IMR-90 (cell line): ENCODE measurements around the gene NTPCR. TPM values are rescaled to one million over a fixed set of nuclear protein-coding genes. Genes with fewer than 3 reads are reported as not detected.

Experiments used
- ATAC-seq: fragments of 200-7000 bp; cut with Tn5 transposase; 2 replicates; pipeline ENCODE4 v1.9.1; 2020; ENCODE audit warnings: low read depth, mild to moderate bottlenecking, moderate library complexity
- BruUV-seq: library from RNA; stranded (reverse); fragments of 400-500 nt; replicated peaks from 2 replicates; lab custom pipeline; 2021; lab: Mats Ljungman, UMichigan
- CTCF ChIA-PET: fragments of 300-600 bp; formaldehyde crosslinking; extraction: SDS; loops from one replicate; lab custom pipeline; 2021; ENCODE audit warnings: antibody characterized with exemption; lab: Yijun Ruan, JAX
- POLR2A ChIA-PET: fragments of 300-600 bp; sonication (Branson Sonifier 250); formaldehyde crosslinking; loops from one replicate; lab custom pipeline; 2022; ENCODE audit warnings: antibody characterized with exemption; ENCODE audit not compliant: unreplicated experiment; lab: Charles Lee
- DNase-seq: peaks from one replicate; pipeline ENCODE4 v3.0.0; 2013
- H2AFZ ChIP-seq: replicated peaks from 2 replicates; pipeline ENCODE3; 2013; ENCODE audit warnings: low read length, mild to moderate bottlenecking; ENCODE audit not compliant: poor library complexity
- H2AK5ac ChIP-seq: 2 replicates; pipeline ENCODE4 v1.6.1; 2013; ENCODE audit warnings: low read depth, low read length, inconsistent platforms
- H2AK9ac ChIP-seq: replicated peaks from 2 replicates; pipeline ENCODE3; 2013; ENCODE audit warnings: mild to moderate bottlenecking, low read depth, low read length, moderate library complexity; ENCODE audit not compliant: poor library complexity
- H2BK120ac ChIP-seq: 2 replicates; pipeline ENCODE4 v1.6.1; 2013; ENCODE audit warnings: low read depth, low read length, inconsistent platforms
- H2BK15ac ChIP-seq: 3 replicates; pipeline ENCODE4 v1.6.1; 2013; ENCODE audit warnings: low read depth, low read length, inconsistent platforms
- H2BK20ac ChIP-seq: 2 replicates; pipeline ENCODE4 v1.6.1; 2013; ENCODE audit warnings: low read depth, mild to moderate bottlenecking, inconsistent platforms, low read length, moderate library complexity
- H2BK5ac ChIP-seq: 2 replicates; pipeline ENCODE4 v1.6.1; 2013; ENCODE audit warnings: mild to moderate bottlenecking, low read depth, low read length, inconsistent platforms; ENCODE audit not compliant: poor library complexity, severe bottlenecking
- H3K14ac ChIP-seq: replicated peaks from 2 replicates; pipeline ENCODE4 v1.6.1; 2013; ENCODE audit warnings: low read depth, low read length, inconsistent platforms
- H3K18ac ChIP-seq: 2 replicates; pipeline ENCODE4 v1.6.1; 2013; ENCODE audit warnings: low read depth, low read length, control low read depth
- H3K23ac ChIP-seq: 2 replicates; pipeline ENCODE4 v1.6.1; 2013; ENCODE audit warnings: low read depth, low read length, inconsistent platforms
- H3K27ac ChIP-seq: 2 replicates; pipeline ENCODE4 v1.5.1; 2013; ENCODE audit warnings: mild to moderate bottlenecking, control low read depth, low read length; ENCODE audit not compliant: insufficient read depth
- H3K27me3 ChIP-seq: 2 replicates; pipeline ENCODE4 v1.6.1; 2013; ENCODE audit warnings: low read length; ENCODE audit not compliant: control insufficient read depth, insufficient read depth
- H3K36me3 ChIP-seq: 2 replicates; pipeline ENCODE4 v1.6.1; 2013; ENCODE audit warnings: low read length, mixed read lengths; ENCODE audit not compliant: control insufficient read depth, insufficient read depth
- H3K4ac ChIP-seq: 2 replicates; pipeline ENCODE4 v1.6.1; 2013; ENCODE audit warnings: low read depth, low read length, inconsistent platforms
- H3K4me1 ChIP-seq: 2 replicates; pipeline ENCODE4 v1.6.1; 2013; ENCODE audit warnings: low read length, mixed read lengths; ENCODE audit not compliant: control insufficient read depth, insufficient read depth
- H3K4me2 ChIP-seq: 2 replicates; pipeline ENCODE4 v1.6.1; 2013; ENCODE audit warnings: low read depth, mild to moderate bottlenecking, control low read depth, low read length, moderate library complexity
- H3K4me3 ChIP-seq: 2 replicates; pipeline ENCODE4 v1.5.1; 2013; ENCODE audit warnings: low read depth, mild to moderate bottlenecking, control low read depth, low read length, moderate library complexity; ENCODE audit not compliant: insufficient read depth
- H3K56ac ChIP-seq: 2 replicates; pipeline ENCODE4 v1.6.1; 2013; ENCODE audit warnings: low read length, inconsistent platforms; ENCODE audit not compliant: insufficient read depth; ENCODE audit errors: extremely low read depth
- H3K79me1 ChIP-seq, 2 experiments: 2 replicates each; pipeline ENCODE4 v1.6.1; 2013; ENCODE audit warnings: low read length in 2 of 2, inconsistent platforms in 1 of 2, low read depth in 1 of 2
- H3K9ac ChIP-seq: 2 replicates; pipeline ENCODE4 v1.6.1; 2013; ENCODE audit warnings: low read depth, low read length, control low read depth
- H3K9me1 ChIP-seq: 2 replicates; pipeline ENCODE4 v1.6.1; 2013; ENCODE audit warnings: low read length, inconsistent platforms; ENCODE audit not compliant: insufficient read depth
- H3K9me3 ChIP-seq: 2 replicates; pipeline ENCODE4 v1.6.1; 2013; ENCODE audit warnings: low read length; ENCODE audit not compliant: control insufficient read depth, insufficient read depth
- H4K20me1 ChIP-seq: 2 replicates; pipeline ENCODE4 v1.6.1; 2013; ENCODE audit warnings: low read length, inconsistent platforms; ENCODE audit not compliant: insufficient read depth
- H4K5ac ChIP-seq: 2 replicates; pipeline ENCODE4 v1.6.1; 2013; ENCODE audit warnings: mild to moderate bottlenecking, low read depth, low read length, control low read depth
- H4K8ac ChIP-seq, 2 experiments: 2 replicates each; pipeline ENCODE4 v1.6.1; 2013; ENCODE audit warnings: low read depth in 2 of 2, low read length in 2 of 2, control low read depth in 1 of 2, inconsistent platforms in 1 of 2
- H4K91ac ChIP-seq: 2 replicates; pipeline ENCODE4 v1.6.1; 2013; ENCODE audit warnings: low read depth, low read length, inconsistent platforms; ENCODE audit not compliant: insufficient read depth
- CEBPB ChIP-seq: IDR thresholded peaks from 2 replicates; pipeline ENCODE4 v1.6.1; 2012; ENCODE audit warnings: low read depth, low read length, improper control_type of control experiment
- MXI1 ChIP-seq: IDR thresholded peaks from 2 replicates; pipeline ENCODE4 v1.6.1; 2012; ENCODE audit warnings: low read depth, mild to moderate bottlenecking, low read length, moderate library complexity, borderline replicate concordance
- NFE2L2 ChIP-seq: fragments of 150-350 bp; IDR thresholded peaks from 2 replicates; pipeline ENCODE4 v1.6.1; 2016; ENCODE audit warnings: low read depth, mild to moderate bottlenecking, low read length
- POLR2A ChIP-seq: IDR thresholded peaks from 2 replicates; pipeline ENCODE4 v1.6.1; 2012; ENCODE audit warnings: mild to moderate bottlenecking, low read depth, low read length
- WGBS, 2 experiments: methylation state at CpG; one replicate each; pipeline versions ENCODE4 v1.1.5 to v1.1.7; 2013; ENCODE audit warnings: missing lambda C conversion rate in 2 of 2; ENCODE audit not compliant: insufficient read length in 1 of 2; ENCODE audit errors: extremely low coverage in 2 of 2; 5-methylcytosine and 5-hydroxymethylcytosine counted together
- dilution Hi-C: fragments of 300-500 bp; cut with HindIII; formaldehyde crosslinking; loops from one replicate; pipeline ENCODE4 v1.14.3; 2018; ENCODE audit warnings: low sequenced_read_pairs; ENCODE audit not compliant: unreplicated experiment
- in situ Hi-C: fragments of 300-500 bp; cut with MboI; formaldehyde crosslinking; loops from 3 replicates; pipeline ENCODE4 v1.14.3; 2019; ENCODE audit warnings: low sequenced_read_pairs, inconsistent platforms, mixed read lengths
- intact Hi-C: fragments of 100-400 bp; cut with micrococcal nuclease; formaldehyde crosslinking; loops from 2 replicates; pipeline ENCODE4 v1.10.0; 2022
- polyA plus RNA-seq, 3 experiments: library from polyadenylated mRNA; depleted of rRNA; stranded (reverse); fragments of >200 nt; gene quantifications; 2 replicates each; pipeline ENCODE4 v1.2.3, GENCODE V29; 2012; ENCODE audit warnings: low replicate concordance in 1 of 3
- total RNA-seq: library from RNA; depleted of rRNA; stranded (reverse); fragments of >200 nt; gene quantifications from 2 replicates; pipeline ENCODE4 v1.2.3, GENCODE V29; 2012

NTPCR gene
- total and polyA plus RNA-seq, 2 of the 4 experiments (the other 2 are of a cell fraction): 13.3 to 16.5 TPM

- dilution Hi-C loops (no loop called here), intact Hi-C loops (no loop called here), in situ Hi-C loops (no loop called here)
- no peak overlapping the region for H2AK9ac ChIP-seq
- H3K9me3 ChIP-seq: peaks cover 6% of the 10 kb centered on the region; the same call in 1 of the 2 replicates
- no peak overlapping the region for H3K9ac ChIP-seq
- H2BK15ac ChIP-seq: no peak overlapping the region
- no peak overlapping the region for H3K4ac ChIP-seq
- H3K9me1 ChIP-seq: peaks cover 3% of the 10 kb centered on the region; the same call in 1 of the 2 replicates
- no peak overlapping the region for H3K14ac ChIP-seq
- no TSS peak for BruUV-seq
- no peak overlapping the region for H4K91ac ChIP-seq
- whole genome bisulfite sequencing, 2 experiments: no CpG with 5 or more reads among the region's 2 CpGs
- no peak overlapping the region for H3K56ac ChIP-seq
- H2BK120ac ChIP-seq: no peak overlapping the region
- ATAC-seq: no peak
- H4K5ac ChIP-seq: no peak overlapping the region
- H3K27me3 ChIP-seq: no peaks in the 10 kb centered on the region
- ChIA-PET POLR2A (no interaction called here), CTCF (interaction anchor here (1.1 kb wide), 1 partner anchor 10 kb away, joined by 3 read pairs; no protein-coding TSS in a partner anchor)
- no peak overlapping the region for H2AFZ ChIP-seq
- H3K36me3 ChIP-seq: peaks cover 24% of the 10 kb centered on the region
- H3K4me3 ChIP-seq: no peak overlapping the region
- no peaks in the 10 kb centered on the region for H4K20me1 ChIP-seq
- H2BK5ac ChIP-seq: no peak overlapping the region
- no peak overlapping the region for H3K27ac ChIP-seq
- no peaks in the 10 kb centered on the region for H3K4me1 ChIP-seq
- no peak for DNase-seq
- H2AK5ac ChIP-seq: no peak overlapping the region
- no peak overlapping the region for H3K18ac ChIP-seq
- no peak overlapping the region for H2BK20ac ChIP-seq
- H3K4me2 ChIP-seq: no peak overlapping the region
- H3K23ac ChIP-seq: no peak overlapping the region
- no peaks in the 10 kb centered on the region for H3K79me1 ChIP-seq
- no peak overlapping the region for H4K8ac ChIP-seq
- no peak for TF ChIP-seq MXI1
- TF ChIP-seq NFE2L2: no peak
- no peak for TF ChIP-seq CEBPB
- TF ChIP-seq POLR2A: no peak
Measured at GRCh38 chr1:232996143-232996542, 45.7 kb downstream of the NTPCR start.
